DOHH2 (cell line): ENCODE results near the gene SIK3.

Experiments used
- EZH2phosphoT487 ChIP-seq: fragments of 200-600 bp; sonication (generic); IDR thresholded peaks from 2 replicates; pipeline ENCODE4 v1.6.1; 2017; ENCODE audit warnings: borderline replicate concordance, mild to moderate bottlenecking, antibody characterized with exemption, low read length, moderate library complexity, mixed read lengths
- TF ChIP-seq, protein P1 (sequence below): fragments of 200-600 bp; sonication (generic); IDR thresholded peaks from one replicate; pipeline ENCODE4 v1.5.1; 2014; ENCODE audit warnings: antibody characterized with exemption, mild to moderate bottlenecking, low read depth, low read length; ENCODE audit not compliant: poor library complexity, severe bottlenecking

DNA sequence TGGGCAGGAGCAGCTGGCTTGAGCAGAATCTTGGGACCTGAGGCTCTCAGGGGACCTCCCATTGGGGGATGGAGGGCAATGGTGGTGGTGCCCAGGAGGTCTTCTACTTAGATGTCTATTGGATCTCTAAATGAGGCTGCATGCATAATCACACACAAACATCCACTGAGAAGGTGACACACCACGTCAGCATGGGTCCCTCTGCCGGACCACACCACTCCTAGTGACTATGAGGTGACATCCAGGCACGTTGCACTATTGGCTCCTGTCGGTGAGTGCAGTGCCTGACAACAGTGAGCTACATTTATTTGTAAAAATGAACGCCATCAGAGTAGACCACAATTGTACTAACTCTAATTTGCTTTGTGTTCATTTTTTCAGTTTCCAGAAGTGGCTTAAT lies 272.8 kb downstream of the SIK3 start:
- TF ChIP-seq, protein P1, sequence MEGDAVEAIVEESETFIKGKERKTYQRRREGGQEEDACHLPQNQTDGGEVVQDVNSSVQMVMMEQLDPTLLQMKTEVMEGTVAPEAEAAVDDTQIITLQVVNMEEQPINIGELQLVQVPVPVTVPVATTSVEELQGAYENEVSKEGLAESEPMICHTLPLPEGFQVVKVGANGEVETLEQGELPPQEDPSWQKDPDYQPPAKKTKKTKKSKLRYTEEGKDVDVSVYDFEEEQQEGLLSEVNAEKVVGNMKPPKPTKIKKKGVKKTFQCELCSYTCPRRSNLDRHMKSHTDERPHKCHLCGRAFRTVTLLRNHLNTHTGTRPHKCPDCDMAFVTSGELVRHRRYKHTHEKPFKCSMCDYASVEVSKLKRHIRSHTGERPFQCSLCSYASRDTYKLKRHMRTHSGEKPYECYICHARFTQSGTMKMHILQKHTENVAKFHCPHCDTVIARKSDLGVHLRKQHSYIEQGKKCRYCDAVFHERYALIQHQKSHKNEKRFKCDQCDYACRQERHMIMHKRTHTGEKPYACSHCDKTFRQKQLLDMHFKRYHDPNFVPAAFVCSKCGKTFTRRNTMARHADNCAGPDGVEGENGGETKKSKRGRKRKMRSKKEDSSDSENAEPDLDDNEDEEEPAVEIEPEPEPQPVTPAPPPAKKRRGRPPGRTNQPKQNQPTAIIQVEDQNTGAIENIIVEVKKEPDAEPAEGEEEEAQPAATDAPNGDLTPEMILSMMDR: no peak
- no peak for TF ChIP-seq EZH2phosphoT487
